ENCODE data around the gene FOXO3. TPM values are rescaled to one million over a fixed set of nuclear protein-coding genes. Genes with fewer than 3 reads are reported as not detected.

Gene FOXO3
- total RNA-seq, 1 experiment from 2014 or later = 43.8 TPM

- Histone ChIP-seq H3K27me3 (ENCODE audit: control insufficient read depth, insufficient read depth, low read length) (no peaks in the 10 kb centered on the region), H3K27ac (ENCODE audit: low read length) (no peak overlapping the region), H3K4me1 (ENCODE audit: control insufficient read depth, insufficient read depth, low read length) (no peaks in the 10 kb centered on the region), H3K36me3 (ENCODE audit: control insufficient read depth, insufficient read depth, low read length) (no peaks in the 10 kb centered on the region), H3K4me3 (ENCODE audit: low read depth in 2 of 2, low read length in 2 of 2) (no peak overlapping the region), H3K9me3 (ENCODE audit: control insufficient read depth, insufficient read depth, low read depth, low read length) (no peaks in the 10 kb centered on the region)
- intact Hi-C loops (cut with micrococcal nuclease; ENCODE audit: unreplicated experiment) (no loop called here), in situ Hi-C loops (cut with HindIII; ENCODE audit: low pct_unique_long_range_greater_than_20kb, low sequenced_read_pairs) (no loop called here)
- no peak for TF ChIP-seq REST (IDR thresholded peaks at IDR 0.05; ENCODE audit: insufficient read depth in 1 of 2, low read depth in 2 of 2, low read length in 1 of 2)
- TF ChIP-seq SIN3A (IDR thresholded peaks at IDR 0.05; ENCODE audit: borderline replicate concordance, insufficient read depth, low read depth, low read length) = no peak
- TF ChIP-seq CTCF (IDR thresholded peaks at IDR 0.05) = no peak
- no peak for ATAC-seq
- ChIA-PET CTCF (interaction anchor here (0.6 kb wide), 1 partner anchor 216 kb away, joined by 8 read pairs; no protein-coding TSS in a partner anchor), POLR2A (no interaction called here)
- no peak for DNase-seq (ENCODE audit: low read depth, low spot score)
- BruUV-seq (replicated peaks) = no TSS peak
Observed at GRCh38 chr6:108650325-108650724, 89.6 kb downstream of the FOXO3 start.

- intact Hi-C loops (cut with micrococcal nuclease; ENCODE audit: unreplicated experiment) = no loop called here
- no peaks in the 10 kb centered on the region for H3K4me1 ChIP-seq (ENCODE audit: control insufficient read depth, insufficient read depth, low read length)
- ATAC-seq (no peak), DNase-seq (ENCODE audit: low read depth, low spot score) (no peak)
- in situ Hi-C loops (cut with HindIII; ENCODE audit: low pct_unique_long_range_greater_than_20kb, low sequenced_read_pairs) = no loop called here
- TF ChIP-seq REST (IDR thresholded peaks at IDR 0.05; ENCODE audit: insufficient read depth in 1 of 2, low read depth in 2 of 2, low read length in 1 of 2) = no peak
- no peak for TF ChIP-seq TCF7L2 (IDR thresholded peaks at IDR 0.05; ENCODE audit: low read depth, low read length)
- TF ChIP-seq SIN3A (IDR thresholded peaks at IDR 0.05; ENCODE audit: borderline replicate concordance, insufficient read depth, low read depth, low read length) = no peak
- TF ChIP-seq POLR2AphosphoS5 (IDR thresholded peaks at IDR 0.05; ENCODE audit: low read depth, low read length) = no peak
- no peak for TF ChIP-seq CTCF (IDR thresholded peaks at IDR 0.05)
- POLR2A ChIA-PET = no interaction called here
- H3K9me3 ChIP-seq (ENCODE audit: control insufficient read depth, insufficient read depth, low read depth, low read length) = no peaks in the 10 kb centered on the region
- H3K36me3 ChIP-seq (ENCODE audit: control insufficient read depth, insufficient read depth, low read length) = no peaks in the 10 kb centered on the region
- CTCF ChIA-PET = interaction anchor here (0.6 kb wide), 1 partner anchor 215 kb away, joined by 8 read pairs; no protein-coding TSS in a partner anchor
- H3K27me3 ChIP-seq (ENCODE audit: control insufficient read depth, insufficient read depth, low read length) = no peaks in the 10 kb centered on the region
- no peak overlapping the region for H3K4me3 ChIP-seq (ENCODE audit: low read depth in 2 of 2, low read length in 2 of 2)
- H3K27ac ChIP-seq (ENCODE audit: low read length) = no peak overlapping the region
- BruUV-seq (replicated peaks) = no TSS peak
Observed at GRCh38 chr6:108650781-108651180, 90.1 kb downstream of the FOXO3 start.
